SH-SY5Y (cell line): ENCODE data around the gene PLEKHM1.

Source experiments
- GATA2 ChIP-seq: IDR thresholded peaks from 2 replicates; pipeline ENCODE4 v1.6.1; 2011; ENCODE audit warnings: mild to moderate bottlenecking, low read depth, low read length
- GATA3 ChIP-seq: IDR thresholded peaks from 2 replicates; pipeline ENCODE4 v1.6.1; 2011; ENCODE audit warnings: low read depth, mild to moderate bottlenecking, low read length, moderate library complexity

- TF ChIP-seq GATA3 (no peak), GATA2 (no peak)
These were observed 61.6 kb downstream of the PLEKHM1 start for GRCh38 chr17:45428931-45429338.
